H9 (cell line): Measurements from ENCODE around the gene RAB3B. TPM values are rescaled to one million over a fixed set of nuclear protein-coding genes. Genes with fewer than 3 reads are reported as not detected.

Experiments
- DNase-seq: peaks from one replicate; pipeline ENCODE4 v3.0.0-alpha.2; 2017
- H2AFZ ChIP-seq: one replicate; pipeline ENCODE4 v1.6.1; 2013; ENCODE audit warnings: mild to moderate bottlenecking, low read length, control low read depth, moderate library complexity
- H2AK5ac ChIP-seq: 2 replicates; pipeline ENCODE4 v1.6.1; 2013; ENCODE audit warnings: low read length, control low read depth, mixed read lengths; ENCODE audit not compliant: insufficient read length
- H2BK120ac ChIP-seq: one replicate; pipeline ENCODE4 v1.6.1; 2013; ENCODE audit warnings: low read depth, mild to moderate bottlenecking, low read length, control low read depth, inconsistent platforms; ENCODE audit not compliant: poor library complexity, severe bottlenecking
- H2BK12ac ChIP-seq: 2 replicates; pipeline ENCODE4 v1.6.1; 2013; ENCODE audit warnings: low read length, control low read depth, mixed read lengths, low read depth; ENCODE audit not compliant: insufficient read length
- H2BK15ac ChIP-seq: 2 replicates; pipeline ENCODE4 v1.6.1; 2013; ENCODE audit warnings: low read depth, low read length, control low read depth
- H2BK20ac ChIP-seq: one replicate; pipeline ENCODE4 v1.6.1; 2013; ENCODE audit warnings: low read depth, mild to moderate bottlenecking, low read length, control low read depth, inconsistent platforms; ENCODE audit not compliant: poor library complexity, severe bottlenecking
- H2BK5ac ChIP-seq: 2 replicates; pipeline ENCODE4 v1.6.1; 2013; ENCODE audit warnings: low read length, control low read depth, mixed read lengths; ENCODE audit not compliant: insufficient read length
- H3K14ac ChIP-seq: 2 replicates; pipeline ENCODE4 v1.6.1; 2013; ENCODE audit warnings: low read length, control low read depth; ENCODE audit not compliant: insufficient read depth
- H3K18ac ChIP-seq: 2 replicates; pipeline ENCODE4 v1.6.1; 2013; ENCODE audit warnings: low read depth, mild to moderate bottlenecking, mixed read lengths, low read length, control low read depth; ENCODE audit not compliant: insufficient read length
- H3K23ac ChIP-seq: 2 replicates; pipeline ENCODE4 v1.6.1; 2013; ENCODE audit warnings: low read length, control low read depth, mixed read lengths, low read depth; ENCODE audit not compliant: insufficient read length
- H3K23me2 ChIP-seq: 2 replicates; pipeline ENCODE4 v1.6.1; 2013; ENCODE audit warnings: low read depth, mild to moderate bottlenecking, mixed read lengths, low read length, control low read depth; ENCODE audit not compliant: insufficient read length, poor library complexity, severe bottlenecking
- H3K27ac ChIP-seq: 2 replicates; pipeline ENCODE4 v1.5.1; 2013; ENCODE audit warnings: low read length, control low read depth, mixed read lengths, low read depth; ENCODE audit not compliant: insufficient read length
- H3K27me3 ChIP-seq: 2 replicates; pipeline ENCODE4 v1.6.1; 2013; ENCODE audit warnings: low read length, control low read depth, inconsistent platforms; ENCODE audit not compliant: insufficient read depth
- H3K4ac ChIP-seq: 2 replicates; pipeline ENCODE4 v1.6.1; 2013; ENCODE audit warnings: low read depth, mild to moderate bottlenecking, control low read depth, inconsistent platforms, low read length, moderate library complexity
- H3K4me1 ChIP-seq: 2 replicates; pipeline ENCODE4 v1.6.1; 2013; ENCODE audit warnings: low read length, control low read depth, inconsistent platforms; ENCODE audit not compliant: insufficient read depth
- H3K4me2 ChIP-seq: 2 replicates; pipeline ENCODE4 v1.6.1; 2013; ENCODE audit warnings: low read length, control low read depth, mixed read lengths; ENCODE audit not compliant: insufficient read length, insufficient read depth
- H3K56ac ChIP-seq: 2 replicates; pipeline ENCODE4 v1.6.1; 2013; ENCODE audit warnings: low read depth, mild to moderate bottlenecking, mixed read lengths, low read length, control low read depth; ENCODE audit not compliant: insufficient read length
- H3K79me1 ChIP-seq: 2 replicates; pipeline ENCODE4 v1.6.1; 2013; ENCODE audit warnings: low read depth, mild to moderate bottlenecking, moderate library complexity, low read length, control low read depth, inconsistent platforms; ENCODE audit not compliant: insufficient read depth, poor library complexity, severe bottlenecking
- H3K79me2 ChIP-seq: 2 replicates; pipeline ENCODE4 v1.6.1; 2013; ENCODE audit warnings: low read length, control low read depth, inconsistent platforms; ENCODE audit not compliant: insufficient read depth
- H3K9ac ChIP-seq: 2 replicates; pipeline ENCODE4 v1.6.1; 2013; ENCODE audit warnings: low read length, control low read depth, mixed read lengths; ENCODE audit not compliant: insufficient read length; ENCODE audit errors: extremely low read depth
- H3K9me3 ChIP-seq: one replicate; pipeline ENCODE4 v1.6.1; 2013; ENCODE audit warnings: low read depth, low read length, inconsistent platforms; ENCODE audit not compliant: control insufficient read depth
- H3T11ph ChIP-seq: one replicate; pipeline ENCODE4 v1.6.1; 2013; ENCODE audit warnings: mild to moderate bottlenecking, low read length, control low read depth, inconsistent platforms
- H4K20me1 ChIP-seq: one replicate; pipeline ENCODE4 v1.6.1; 2013; ENCODE audit not compliant: control insufficient read depth, insufficient read length, insufficient read depth
- H4K5ac ChIP-seq: 2 replicates; pipeline ENCODE4 v1.6.1; 2013; ENCODE audit warnings: low read depth, mild to moderate bottlenecking, mixed read lengths, low read length, control low read depth; ENCODE audit not compliant: insufficient read length
- H4K8ac ChIP-seq: replicated peaks from 2 replicates; pipeline ENCODE4 v1.6.1; 2013; ENCODE audit warnings: low read length, control low read depth, mixed read lengths, low read depth; ENCODE audit not compliant: insufficient read length
- H4K91ac ChIP-seq: 2 replicates; pipeline ENCODE4 v1.6.1; 2013; ENCODE audit warnings: low read depth, mild to moderate bottlenecking, moderate library complexity, mixed read lengths, low read length, control low read depth; ENCODE audit not compliant: insufficient read length
- H3K27ac Mint-ChIP-seq, 3 experiments: 2 replicates in 2 of 3; 3 replicates in 1 of 3; pipeline ENCODE4 v1.8.0; 2020 to 2021; ENCODE audit warnings: mixed read lengths in 3 of 3, mild to moderate bottlenecking in 1 of 3, moderate library complexity in 1 of 3
- H3K27me3 Mint-ChIP-seq: 2 replicates; pipeline ENCODE4 v1.8.0; 2021; ENCODE audit warnings: low read depth, mild to moderate bottlenecking, moderate library complexity, mixed read lengths
- H3K36me3 Mint-ChIP-seq, 3 experiments: 2 replicates in 2 of 3; 3 replicates in 1 of 3; pipeline ENCODE4 v1.8.0; 2020 to 2021; ENCODE audit warnings: low read depth in 3 of 3, mixed read lengths in 3 of 3; ENCODE audit not compliant: insufficient read depth in 1 of 3
- H3K4me1 Mint-ChIP-seq, 2 experiments: 2 replicates each; pipeline ENCODE4 v1.8.0; 2020; ENCODE audit warnings: mixed read lengths in 2 of 2
- H3K4me3 Mint-ChIP-seq, 2 experiments: 2 replicates in 1 of 2; 3 replicates in 1 of 2; pipeline ENCODE4 v1.8.0; 2020 to 2021; ENCODE audit warnings: mild to moderate bottlenecking in 2 of 2, mixed read lengths in 2 of 2, moderate library complexity in 1 of 2
- H3K9me3 Mint-ChIP-seq, 2 experiments: 2 replicates in 1 of 2; 3 replicates in 1 of 2; pipeline ENCODE4 v1.8.0; 2020; ENCODE audit warnings: mild to moderate bottlenecking in 2 of 2, mixed read lengths in 2 of 2, moderate library complexity in 1 of 2
- total RNA-seq: library from RNA; stranded (reverse); gene quantifications from 2 replicates; pipeline ENCODE4 v1.2.1, GENCODE V29; 2021
- TF ChIP-seq, protein P1 (sequence below): fragments of 200-600 bp; sonication (generic); conservative IDR thresholded peaks from 3 replicates; pipeline ENCODE4 v1.8.0; 2021; ENCODE audit warnings: antibody characterized with exemption, mild to moderate bottlenecking

RAB3B gene
- total RNA-seq, 1 experiment from 2014 or later = 30.6 TPM

DNA sequence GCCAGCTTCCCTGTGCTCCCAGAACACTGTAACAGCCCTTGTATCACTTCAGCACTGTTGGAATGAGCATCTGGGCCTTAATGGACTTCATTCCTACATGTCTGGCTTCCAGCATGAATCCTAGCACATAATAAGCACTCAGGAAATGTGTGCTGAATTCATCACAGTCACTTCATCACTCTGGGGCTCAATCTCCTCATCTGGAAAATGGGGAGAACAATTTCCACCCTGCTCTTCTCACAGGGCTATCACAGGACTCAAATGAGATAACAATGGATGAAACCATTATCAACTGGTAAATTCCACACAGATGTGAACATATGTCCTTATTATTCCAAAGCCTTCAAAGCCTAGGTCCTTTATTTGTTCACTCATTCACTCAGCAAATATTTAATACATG is 12.4 kb downstream of the RAB3B start:
- no peak overlapping the region for H2AK5ac ChIP-seq
- Mint-ChIP-seq H3K4me3 (no peak overlapping the region), H3K36me3 (peaks cover 12 to 51% (median 48%) of the 10 kb centered on the region in 3 experiments; a peak in 6 of 7 replicates), H3K4me1 (no peaks in the 10 kb centered on the region), H3K27ac (0 out of 7 replicates have a peak overlapping the region, but pooled peaks of 1 of the 3 experiments have one; percentile 93), H3K9me3 (no peaks in the 10 kb centered on the region), H3K27me3 (no peaks in the 10 kb centered on the region)
- DNase-seq = no peak
- no peak overlapping the region for H3K56ac ChIP-seq
- no peak overlapping the region for H2AFZ ChIP-seq
- no peak overlapping the region for H3K27ac ChIP-seq
- H2BK5ac ChIP-seq = no peak overlapping the region
- H3K9me3 ChIP-seq = no peaks in the 10 kb centered on the region
- no peak overlapping the region for H3K4ac ChIP-seq
- H4K91ac ChIP-seq = no peak overlapping the region
- no peak overlapping the region for H2BK120ac ChIP-seq
- no peak overlapping the region for H2BK15ac ChIP-seq
- H3K4me2 ChIP-seq = no peak overlapping the region
- no peaks in the 10 kb centered on the region for H4K20me1 ChIP-seq
- no peak overlapping the region for H3K14ac ChIP-seq
- no peak overlapping the region for H3T11ph ChIP-seq
- H3K79me1 ChIP-seq = no peaks in the 10 kb centered on the region
- H4K8ac ChIP-seq = no peak overlapping the region
- H3K79me2 ChIP-seq = no peaks in the 10 kb centered on the region; the same call in 1 of the 2 replicates
- no peak overlapping the region for H3K9ac ChIP-seq
- H3K23ac ChIP-seq = no peak overlapping the region
- no peak overlapping the region for H2BK12ac ChIP-seq
- H2BK20ac ChIP-seq = no peak overlapping the region
- no peaks in the 10 kb centered on the region; the same call in 1 of the 2 replicates for H3K4me1 ChIP-seq
- H3K18ac ChIP-seq = no peak overlapping the region
- TF ChIP-seq, protein P1, sequence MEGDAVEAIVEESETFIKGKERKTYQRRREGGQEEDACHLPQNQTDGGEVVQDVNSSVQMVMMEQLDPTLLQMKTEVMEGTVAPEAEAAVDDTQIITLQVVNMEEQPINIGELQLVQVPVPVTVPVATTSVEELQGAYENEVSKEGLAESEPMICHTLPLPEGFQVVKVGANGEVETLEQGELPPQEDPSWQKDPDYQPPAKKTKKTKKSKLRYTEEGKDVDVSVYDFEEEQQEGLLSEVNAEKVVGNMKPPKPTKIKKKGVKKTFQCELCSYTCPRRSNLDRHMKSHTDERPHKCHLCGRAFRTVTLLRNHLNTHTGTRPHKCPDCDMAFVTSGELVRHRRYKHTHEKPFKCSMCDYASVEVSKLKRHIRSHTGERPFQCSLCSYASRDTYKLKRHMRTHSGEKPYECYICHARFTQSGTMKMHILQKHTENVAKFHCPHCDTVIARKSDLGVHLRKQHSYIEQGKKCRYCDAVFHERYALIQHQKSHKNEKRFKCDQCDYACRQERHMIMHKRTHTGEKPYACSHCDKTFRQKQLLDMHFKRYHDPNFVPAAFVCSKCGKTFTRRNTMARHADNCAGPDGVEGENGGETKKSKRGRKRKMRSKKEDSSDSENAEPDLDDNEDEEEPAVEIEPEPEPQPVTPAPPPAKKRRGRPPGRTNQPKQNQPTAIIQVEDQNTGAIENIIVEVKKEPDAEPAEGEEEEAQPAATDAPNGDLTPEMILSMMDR = no peak
- H3K27me3 ChIP-seq = no peaks in the 10 kb centered on the region
- H4K5ac ChIP-seq = no peak overlapping the region
- H3K23me2 ChIP-seq = no peaks in the 10 kb centered on the region
